Measurements from ENCODE around the gene KIAA0753.

DNA sequence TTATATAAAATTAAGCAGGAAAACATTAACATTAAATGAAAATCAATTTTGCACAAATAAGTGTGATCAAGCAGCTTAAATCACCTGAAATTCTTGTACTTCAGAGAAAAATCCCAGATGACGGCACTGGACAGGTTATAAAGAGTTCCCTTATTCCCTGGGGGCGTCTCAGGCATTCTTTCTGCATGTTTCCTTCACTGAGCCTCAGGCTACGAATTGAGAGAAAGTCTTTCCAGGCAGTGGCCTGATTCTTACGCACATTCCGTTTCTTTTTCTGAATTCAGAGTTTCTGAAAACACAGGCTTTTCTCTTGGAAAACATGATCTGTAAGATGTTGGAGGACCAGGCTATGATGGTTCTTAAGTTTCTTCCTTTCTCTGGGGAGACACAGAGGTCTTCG is 62.0 kb downstream of the KIAA0753 start:
- TF ChIP-seq FOXM1 (IDR thresholded peaks at IDR 0.05; ENCODE audit: borderline replicate concordance, low read depth) (no peak), EP300 (IDR thresholded peaks at IDR 0.05; ENCODE audit: borderline replicate concordance) (no peak), YY1 (IDR thresholded peaks at IDR 0.05; ENCODE audit: low read depth) (no peak), TAF1 (IDR thresholded peaks at IDR 0.05; ENCODE audit: low read depth) (no peak), RAD21 (IDR thresholded peaks at IDR 0.05; ENCODE audit: low read depth) (no peak), CEBPB (IDR thresholded peaks at IDR 0.05) (no peak), CREB1 (IDR thresholded peaks at IDR 0.05; ENCODE audit: low read depth) (no peak), TCF12 (IDR thresholded peaks at IDR 0.05; ENCODE audit: low read depth) (no peak), ZBTB7A (IDR thresholded peaks at IDR 0.05; ENCODE audit: low read depth) (no peak), NFIC (IDR thresholded peaks at IDR 0.05) (no peak), EGR1 (IDR thresholded peaks at IDR 0.05) (no peak)
- TF ChIP-seq, protein P1, sequence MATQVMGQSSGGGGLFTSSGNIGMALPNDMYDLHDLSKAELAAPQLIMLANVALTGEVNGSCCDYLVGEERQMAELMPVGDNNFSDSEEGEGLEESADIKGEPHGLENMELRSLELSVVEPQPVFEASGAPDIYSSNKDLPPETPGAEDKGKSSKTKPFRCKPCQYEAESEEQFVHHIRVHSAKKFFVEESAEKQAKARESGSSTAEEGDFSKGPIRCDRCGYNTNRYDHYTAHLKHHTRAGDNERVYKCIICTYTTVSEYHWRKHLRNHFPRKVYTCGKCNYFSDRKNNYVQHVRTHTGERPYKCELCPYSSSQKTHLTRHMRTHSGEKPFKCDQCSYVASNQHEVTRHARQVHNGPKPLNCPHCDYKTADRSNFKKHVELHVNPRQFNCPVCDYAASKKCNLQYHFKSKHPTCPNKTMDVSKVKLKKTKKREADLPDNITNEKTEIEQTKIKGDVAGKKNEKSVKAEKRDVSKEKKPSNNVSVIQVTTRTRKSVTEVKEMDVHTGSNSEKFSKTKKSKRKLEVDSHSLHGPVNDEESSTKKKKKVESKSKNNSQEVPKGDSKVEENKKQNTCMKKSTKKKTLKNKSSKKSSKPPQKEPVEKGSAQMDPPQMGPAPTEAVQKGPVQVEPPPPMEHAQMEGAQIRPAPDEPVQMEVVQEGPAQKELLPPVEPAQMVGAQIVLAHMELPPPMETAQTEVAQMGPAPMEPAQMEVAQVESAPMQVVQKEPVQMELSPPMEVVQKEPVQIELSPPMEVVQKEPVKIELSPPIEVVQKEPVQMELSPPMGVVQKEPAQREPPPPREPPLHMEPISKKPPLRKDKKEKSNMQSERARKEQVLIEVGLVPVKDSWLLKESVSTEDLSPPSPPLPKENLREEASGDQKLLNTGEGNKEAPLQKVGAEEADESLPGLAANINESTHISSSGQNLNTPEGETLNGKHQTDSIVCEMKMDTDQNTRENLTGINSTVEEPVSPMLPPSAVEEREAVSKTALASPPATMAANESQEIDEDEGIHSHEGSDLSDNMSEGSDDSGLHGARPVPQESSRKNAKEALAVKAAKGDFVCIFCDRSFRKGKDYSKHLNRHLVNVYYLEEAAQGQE (IDR thresholded peaks at IDR 0.05; ENCODE audit: low read depth), result no peak
- TF ChIP-seq, protein P2, sequence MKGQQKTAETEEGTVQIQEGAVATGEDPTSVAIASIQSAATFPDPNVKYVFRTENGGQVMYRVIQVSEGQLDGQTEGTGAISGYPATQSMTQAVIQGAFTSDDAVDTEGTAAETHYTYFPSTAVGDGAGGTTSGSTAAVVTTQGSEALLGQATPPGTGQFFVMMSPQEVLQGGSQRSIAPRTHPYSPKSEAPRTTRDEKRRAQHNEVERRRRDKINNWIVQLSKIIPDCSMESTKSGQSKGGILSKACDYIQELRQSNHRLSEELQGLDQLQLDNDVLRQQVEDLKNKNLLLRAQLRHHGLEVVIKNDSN (IDR thresholded peaks at IDR 0.05), result no peak
- TF ChIP-seq, protein P3, sequence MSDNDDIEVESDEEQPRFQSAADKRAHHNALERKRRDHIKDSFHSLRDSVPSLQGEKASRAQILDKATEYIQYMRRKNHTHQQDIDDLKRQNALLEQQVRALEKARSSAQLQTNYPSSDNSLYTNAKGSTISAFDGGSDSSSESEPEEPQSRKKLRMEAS (IDR thresholded peaks at IDR 0.05), result no peak
